GM18861 (cell line): ENCODE results near the gene SHANK1.
"Not testable (repeated sequence)": the region's sequence is repeated elsewhere in the genome, so short reads cannot be mapped to it uniquely, and the experiment has no call there.

ENCODE experiments used
- ATAC-seq: cut with Tn5 transposase; IDR thresholded peaks from one replicate; pipeline ENCODE4 v1.9.1; 2021; ENCODE audit not compliant: unreplicated experiment

The SHANK1 gene

DNA sequence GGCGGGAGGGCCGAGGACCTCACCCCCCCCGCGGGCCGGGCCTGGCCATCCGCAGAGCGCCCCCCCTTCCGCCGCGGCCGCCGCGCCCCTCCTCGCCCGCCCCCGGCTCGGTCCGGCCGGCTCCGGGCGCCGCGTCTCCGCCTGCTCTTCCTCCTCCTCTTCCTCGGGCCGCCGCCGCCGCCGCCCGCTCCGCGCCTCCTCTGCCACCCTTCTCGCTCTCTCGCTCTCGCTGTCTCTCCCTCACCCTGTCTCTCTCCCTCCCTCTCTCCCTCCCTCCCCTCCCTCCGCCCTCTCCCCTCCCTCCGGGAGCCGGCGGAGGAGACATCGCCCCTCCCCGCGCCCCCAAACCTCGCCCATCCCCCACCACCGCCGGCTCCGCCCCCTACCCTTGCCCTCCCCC, at the start of gene SHANK1:
Gene SHANK1 (minus strand): TSS at position 237 of the 400 bp plus-strand sequence. CDS start 2,883 bp downstream, outside the sequence.
- no peak for ATAC-seq

DNA sequence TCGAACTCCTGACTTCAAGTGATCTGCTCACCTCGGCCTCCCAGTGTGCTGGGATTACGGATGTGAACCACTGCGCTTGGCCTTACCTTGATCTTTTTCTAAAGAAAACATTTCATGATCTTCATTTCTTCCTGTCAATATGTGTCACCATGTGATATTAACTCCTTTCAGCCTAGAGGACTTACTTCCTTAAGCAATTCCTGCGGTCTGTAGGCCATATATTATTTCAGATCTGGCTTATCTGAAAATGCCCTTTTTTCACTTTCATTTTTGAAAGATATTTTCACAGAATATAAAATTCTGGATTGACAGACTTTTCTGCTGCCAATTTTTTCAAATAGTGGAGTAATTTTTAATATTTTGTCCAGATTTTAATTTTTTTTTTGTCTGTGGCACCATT, 48.7 kb upstream of the SHANK1 start:
- ATAC-seq = no peak

DNA sequence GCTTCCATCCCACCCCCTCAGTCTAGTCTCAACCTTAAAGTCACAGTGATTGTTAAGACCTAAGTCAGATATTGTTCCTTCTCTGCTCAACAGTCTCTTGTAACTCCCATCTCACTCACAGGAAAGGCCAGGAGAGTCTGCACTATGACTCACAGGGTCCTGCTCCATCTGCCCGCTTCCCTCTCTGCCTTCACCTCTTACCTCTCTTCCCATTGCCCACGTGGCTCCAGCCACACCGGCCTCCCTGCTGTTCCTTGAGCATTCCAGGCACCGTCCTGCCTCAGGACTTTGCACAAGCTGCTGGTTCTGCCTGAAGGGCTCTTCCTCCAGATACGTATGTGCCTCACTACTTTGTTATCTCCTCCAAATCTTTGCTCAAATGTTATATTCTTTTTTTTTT, 47.7 kb upstream of the SHANK1 start:
- ATAC-seq = not testable (repeated sequence)

DNA sequence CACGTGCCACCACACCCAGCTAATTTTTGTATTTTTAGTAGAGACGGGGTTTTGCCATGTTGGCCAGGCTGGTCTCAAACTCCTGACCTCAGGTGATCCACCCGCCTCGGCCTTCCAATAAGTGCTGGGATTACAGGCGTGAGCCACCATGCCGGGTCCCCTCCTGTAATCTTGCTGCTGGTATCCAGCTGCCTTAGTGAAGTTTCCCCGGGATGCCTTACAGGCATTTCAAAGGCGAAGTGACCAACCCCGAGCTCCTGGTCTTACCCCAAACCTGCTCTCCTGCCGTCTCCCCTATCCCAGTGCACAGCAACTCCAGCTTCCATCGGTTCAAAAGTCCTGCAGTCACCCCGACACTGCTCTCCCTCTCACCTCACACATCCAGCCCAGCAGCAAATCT, 47.1 kb upstream of the SHANK1 start:
- not testable (repeated sequence) for ATAC-seq

DNA sequence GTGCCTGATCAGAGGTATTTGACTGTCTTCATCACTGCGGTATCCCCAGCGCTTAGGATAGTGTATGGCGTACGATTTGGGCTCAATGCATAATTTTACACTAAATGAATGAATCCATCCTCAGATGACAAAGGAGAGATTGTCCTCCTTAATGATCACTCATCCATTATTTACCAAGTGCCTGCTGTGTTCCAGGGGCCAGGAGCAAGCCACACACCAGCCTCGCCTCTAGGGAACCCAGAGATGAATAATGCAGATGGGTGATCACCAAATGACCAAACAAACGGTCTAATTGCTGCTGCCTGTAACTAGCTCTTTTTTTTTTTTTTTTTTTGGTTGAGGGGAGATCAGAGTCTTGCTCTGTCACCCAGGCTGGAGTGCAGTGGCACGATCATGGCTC, 44.8 kb upstream of the SHANK1 start:
- ATAC-seq = no peak

DNA sequence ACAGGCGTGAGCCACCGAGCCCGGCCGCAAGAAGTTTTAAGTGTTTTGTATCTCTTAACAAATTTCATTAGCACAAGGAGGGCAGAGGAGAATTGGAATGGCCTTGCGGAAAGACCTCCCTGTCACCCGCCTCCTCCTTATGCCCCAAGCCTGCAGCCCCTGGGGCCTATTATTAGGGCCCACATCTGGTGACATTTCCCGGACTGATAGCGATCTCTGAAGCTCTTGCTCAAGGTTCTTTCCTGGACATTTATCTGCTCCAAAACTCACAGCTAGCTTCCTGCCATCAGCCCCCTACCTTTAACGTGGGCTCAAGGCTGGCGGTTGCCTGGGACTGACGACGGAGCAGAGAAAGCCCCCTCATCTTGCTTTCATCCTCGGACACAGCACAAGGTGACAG, 43.9 kb upstream of the SHANK1 start:
- not testable (repeated sequence) for ATAC-seq

DNA sequence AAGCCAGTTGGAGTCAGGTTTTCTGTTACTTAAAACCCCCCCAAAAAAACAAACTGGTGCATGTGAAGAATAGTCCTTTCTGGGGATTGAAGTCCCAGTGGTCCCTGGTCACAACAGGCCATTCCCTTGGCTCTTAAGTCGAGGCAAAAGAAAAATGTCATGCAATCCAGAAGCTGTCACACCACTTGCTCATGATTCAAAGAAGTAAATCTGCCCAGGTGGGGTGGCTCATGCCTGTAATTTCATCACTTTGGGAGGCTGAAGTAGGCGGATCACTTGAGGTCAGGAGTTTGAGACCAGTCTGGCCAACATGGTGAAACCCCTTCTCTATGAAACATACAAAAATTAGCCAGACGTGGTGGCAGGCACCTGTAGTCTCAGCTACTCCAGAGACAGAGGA, 41.9 kb upstream of the SHANK1 start:
- ATAC-seq = not testable (repeated sequence)

DNA sequence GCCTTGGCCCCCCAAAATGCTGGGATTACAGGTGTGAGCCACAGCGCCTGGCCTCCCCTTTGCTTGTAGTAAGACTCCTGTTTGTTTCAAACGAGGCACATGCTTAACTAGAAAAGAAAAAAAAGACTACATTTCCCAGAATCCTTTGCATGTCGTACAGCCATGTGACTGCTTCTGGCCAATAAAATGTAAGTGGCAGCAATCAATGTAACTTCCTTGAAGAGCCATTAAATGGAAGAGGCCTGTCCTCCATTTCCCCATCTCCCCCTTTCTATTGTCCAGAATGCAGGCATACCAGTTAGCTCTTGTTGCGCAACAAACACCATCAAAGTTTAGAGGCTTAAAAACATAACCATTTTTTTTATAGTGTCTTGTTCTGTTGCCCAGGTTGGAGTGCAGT, 40.3 kb upstream of the SHANK1 start:
- no peak for ATAC-seq

DNA sequence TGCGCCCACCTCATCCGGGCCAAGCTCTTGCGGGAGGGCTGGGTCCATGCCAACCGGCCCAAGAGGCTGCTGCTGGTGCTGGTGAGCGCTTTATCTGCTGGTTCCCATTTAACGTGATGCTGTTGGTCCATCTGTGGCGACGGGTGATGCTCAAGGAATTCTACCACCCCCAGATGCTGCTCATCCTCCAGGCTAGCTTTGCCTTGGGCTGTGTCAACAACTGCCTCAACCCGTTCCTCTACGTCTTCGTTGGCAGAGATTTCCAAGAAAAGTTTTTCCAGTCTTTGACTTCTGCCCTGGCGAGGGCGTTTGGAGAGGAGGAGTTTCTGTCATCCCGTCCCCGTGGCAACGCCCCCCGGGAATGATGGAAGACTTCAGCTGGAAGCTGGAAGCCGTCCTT, 39.5 kb upstream of the SHANK1 start:
- not testable (repeated sequence) for ATAC-seq

DNA sequence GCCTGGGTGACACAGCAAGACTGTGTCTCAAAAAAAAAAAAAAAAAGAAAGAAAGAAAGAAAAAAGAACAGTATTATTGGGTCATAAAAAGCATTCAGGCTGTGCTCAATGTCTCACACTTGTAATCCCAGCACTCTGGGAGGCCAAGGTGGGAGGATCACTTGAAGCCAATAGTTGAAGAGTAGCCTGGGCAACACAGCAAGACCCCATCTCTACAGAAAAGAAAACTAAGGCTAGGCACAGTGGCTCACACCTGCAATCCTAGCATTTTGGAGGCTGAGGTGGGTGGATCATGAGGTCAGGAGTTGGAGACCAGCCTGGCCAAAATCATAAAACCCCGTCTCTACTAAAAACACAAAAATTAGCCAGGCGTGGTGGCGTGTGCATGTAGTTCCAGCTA, 38.0 kb upstream of the SHANK1 start:
- ATAC-seq = not testable (repeated sequence)

DNA sequence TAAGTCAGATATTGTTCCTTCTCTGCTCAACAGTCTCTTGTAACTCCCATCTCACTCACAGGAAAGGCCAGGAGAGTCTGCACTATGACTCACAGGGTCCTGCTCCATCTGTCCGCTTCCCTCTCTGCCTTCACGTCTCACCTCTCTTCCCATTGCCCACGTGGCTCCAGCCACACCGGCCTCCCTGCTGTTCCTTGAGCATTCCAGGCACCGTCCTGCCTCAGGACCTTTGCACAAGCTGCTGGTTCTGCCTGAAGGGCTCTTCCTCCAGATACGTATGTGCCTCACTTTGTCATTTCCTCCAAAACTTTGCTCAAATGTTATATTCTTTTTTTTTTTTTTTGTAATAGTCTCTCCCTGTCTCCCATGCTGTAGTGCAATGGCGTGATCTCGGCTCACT, 36.6 kb upstream of the SHANK1 start:
- not testable (repeated sequence) for ATAC-seq

DNA sequence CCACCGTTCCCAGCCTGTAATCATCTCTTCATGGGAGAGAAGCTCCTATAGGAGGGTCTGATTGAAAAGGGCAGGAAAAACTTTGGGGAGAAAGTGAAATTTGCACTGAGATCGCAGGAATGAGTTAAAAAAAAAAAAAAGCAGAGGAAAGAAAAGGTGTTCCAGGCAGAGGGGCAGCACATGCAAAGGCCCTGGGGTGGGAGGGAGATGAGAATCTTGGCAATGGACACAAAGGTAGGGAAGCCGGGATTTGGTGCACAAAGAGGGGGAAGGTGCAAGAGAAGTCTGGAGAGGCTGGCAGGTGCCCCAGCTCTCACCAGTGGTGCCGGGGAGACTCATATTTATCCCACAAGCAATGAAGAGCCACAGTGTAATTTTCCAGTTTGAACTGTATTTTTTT, 34.3 kb upstream of the SHANK1 start:
- no peak for ATAC-seq

DNA sequence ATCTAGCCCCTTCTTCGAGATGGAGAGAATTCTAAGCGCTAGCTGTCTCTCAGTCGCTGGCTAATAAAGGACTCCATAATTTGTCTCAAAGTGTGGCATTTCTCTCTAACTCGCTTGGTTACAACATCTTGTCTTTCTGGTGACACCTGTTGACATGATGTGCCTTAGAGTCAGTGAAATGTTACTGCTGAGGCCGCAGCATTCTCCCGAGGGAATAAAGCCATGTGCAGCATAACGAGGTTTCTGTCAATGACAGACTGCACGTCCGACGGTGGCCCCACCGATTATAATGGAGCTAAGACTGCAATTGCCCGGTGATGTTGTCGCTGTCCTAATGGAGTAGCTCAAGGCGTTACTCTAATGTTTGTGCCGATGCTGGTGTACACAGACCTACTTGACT, 30.4 kb upstream of the SHANK1 start:
- no peak for ATAC-seq

DNA sequence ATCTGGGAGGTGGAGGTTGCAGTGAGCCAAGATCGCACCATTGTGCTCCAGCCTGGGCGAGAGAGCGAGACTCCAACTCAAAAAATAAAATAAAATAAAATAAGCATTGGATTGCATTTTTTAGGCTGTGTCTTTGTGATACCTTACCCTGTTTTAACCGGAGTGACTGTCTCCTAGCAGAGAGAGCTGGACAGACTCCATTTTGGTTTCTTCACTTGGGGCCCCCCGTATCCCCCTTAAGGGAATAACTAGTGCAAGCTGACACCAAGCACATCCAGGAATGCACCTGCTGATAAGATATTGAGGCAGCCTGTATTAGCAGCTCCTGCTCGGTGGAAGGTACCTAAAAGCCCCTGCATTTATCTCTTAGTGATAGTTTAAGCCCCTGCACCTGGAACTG, 29.9 kb upstream of the SHANK1 start:
- no peak for ATAC-seq

DNA sequence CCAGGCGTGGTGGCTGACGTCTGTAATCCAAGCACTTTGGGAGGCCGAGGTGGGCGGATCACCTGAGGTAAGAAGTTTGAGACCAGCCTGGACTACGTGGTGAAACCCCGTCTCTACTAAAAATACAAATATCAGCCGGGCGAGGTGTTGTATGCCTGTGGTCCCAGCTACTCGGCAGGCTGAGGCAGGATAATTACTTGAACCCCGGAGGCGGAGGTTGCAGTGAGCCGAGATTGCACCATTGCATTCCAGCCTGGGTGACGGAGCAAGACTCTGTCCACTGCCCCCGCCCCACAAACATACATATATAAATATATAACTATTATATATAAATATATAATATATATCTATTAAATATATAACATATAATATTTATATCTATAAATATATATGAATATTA, 27.5 kb upstream of the SHANK1 start:
- ATAC-seq = not testable (repeated sequence)

DNA sequence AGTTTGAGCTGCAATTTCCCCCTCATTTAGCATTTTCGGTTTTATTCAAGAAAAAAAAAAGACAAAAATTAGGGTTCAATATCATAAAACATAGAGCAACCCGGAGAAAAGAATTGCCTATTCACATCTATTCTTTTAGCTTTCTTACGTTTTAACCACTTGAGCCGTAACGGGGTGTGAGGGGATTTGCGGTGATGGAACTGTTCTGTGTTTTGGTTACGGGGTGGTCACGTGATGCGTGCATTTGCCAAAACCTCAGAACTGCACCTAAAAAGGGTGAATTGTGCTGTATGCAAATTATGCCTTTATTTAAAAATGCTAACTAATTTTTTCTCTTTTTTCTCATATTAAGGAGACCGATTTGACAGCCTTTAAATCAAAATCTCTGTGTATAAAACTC, 25.6 kb upstream of the SHANK1 start:
- no peak for ATAC-seq

DNA sequence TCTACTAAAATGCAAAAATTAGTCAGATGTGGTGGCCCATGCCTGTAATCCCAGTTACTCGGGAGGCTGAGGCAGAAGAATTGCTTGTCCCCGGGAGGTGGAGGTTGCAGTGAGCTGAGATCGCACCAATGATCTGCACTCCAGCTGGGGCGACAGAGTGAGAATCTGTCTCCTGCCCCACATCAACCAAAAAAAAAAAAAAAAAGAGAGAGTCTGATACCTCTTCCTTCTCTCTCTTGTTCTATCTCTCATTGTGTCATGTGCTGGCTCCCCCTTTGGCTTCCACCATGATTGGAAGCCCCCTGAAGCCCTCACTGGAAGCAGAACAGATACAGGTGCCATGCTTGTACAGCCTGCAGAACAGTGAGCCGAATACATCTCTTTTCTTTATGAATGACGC, 23.9 kb upstream of the SHANK1 start:
- no peak for ATAC-seq

DNA sequence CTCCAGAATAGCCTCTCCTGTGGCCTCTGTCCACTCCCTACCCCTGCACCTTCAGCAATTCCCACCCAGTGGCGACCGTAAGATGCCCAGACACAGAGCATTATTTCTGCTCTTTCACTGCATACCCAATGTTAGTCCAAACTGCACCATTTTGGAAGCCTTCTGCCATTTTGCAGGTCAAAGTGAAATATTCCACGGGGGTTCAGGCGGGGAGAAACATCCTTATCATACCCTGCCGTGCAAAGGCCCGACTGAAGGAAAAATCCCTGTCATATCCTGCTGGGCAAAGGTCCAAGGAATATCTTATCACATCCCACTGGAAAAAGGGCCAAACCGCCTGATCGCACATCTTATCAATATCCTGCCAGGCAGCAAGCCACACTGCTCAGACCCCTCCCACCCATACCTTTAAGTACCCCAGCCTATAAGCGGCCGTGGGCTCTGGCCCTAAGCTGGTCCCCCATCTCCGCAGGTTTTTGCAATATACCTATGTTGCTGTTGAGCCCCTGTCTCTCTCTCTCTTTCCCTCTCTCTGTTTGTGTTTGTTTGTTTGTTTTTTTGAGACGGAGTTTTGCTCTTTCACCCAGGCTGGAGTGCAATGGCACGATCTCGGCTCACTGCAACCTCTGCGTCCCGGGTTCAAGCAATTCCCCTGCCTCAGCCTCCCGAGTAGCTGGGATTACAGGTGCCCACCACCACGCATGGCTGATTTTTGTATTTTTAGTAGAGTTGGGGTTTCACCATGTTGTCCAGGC, 21.8 kb upstream of the SHANK1 start:
- ATAC-seq = no peak

DNA sequence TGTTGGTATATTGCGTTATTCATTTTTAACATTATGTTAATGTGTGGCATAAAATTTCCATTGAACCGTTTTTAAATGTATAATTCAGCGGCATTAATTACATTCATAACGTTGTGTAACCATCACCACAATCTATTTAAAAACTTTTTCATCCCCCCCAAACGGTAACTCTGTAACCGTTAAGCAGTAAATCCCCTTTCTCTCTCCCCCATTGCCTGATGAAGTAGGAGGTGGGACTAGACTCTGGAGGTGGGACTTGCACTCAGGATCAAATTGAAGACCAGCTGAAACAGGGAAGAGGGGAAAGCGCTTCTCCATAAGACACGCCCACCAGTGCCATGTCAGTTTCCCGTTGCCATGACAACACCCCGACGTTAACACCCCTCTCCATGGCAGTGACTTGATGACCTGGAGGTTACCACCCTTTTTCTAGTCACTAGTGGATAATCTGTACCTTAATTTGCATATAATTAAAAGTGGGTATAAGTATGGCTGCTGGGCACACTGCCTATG, 20.4 kb upstream of the SHANK1 start:
- no peak for ATAC-seq

DNA sequence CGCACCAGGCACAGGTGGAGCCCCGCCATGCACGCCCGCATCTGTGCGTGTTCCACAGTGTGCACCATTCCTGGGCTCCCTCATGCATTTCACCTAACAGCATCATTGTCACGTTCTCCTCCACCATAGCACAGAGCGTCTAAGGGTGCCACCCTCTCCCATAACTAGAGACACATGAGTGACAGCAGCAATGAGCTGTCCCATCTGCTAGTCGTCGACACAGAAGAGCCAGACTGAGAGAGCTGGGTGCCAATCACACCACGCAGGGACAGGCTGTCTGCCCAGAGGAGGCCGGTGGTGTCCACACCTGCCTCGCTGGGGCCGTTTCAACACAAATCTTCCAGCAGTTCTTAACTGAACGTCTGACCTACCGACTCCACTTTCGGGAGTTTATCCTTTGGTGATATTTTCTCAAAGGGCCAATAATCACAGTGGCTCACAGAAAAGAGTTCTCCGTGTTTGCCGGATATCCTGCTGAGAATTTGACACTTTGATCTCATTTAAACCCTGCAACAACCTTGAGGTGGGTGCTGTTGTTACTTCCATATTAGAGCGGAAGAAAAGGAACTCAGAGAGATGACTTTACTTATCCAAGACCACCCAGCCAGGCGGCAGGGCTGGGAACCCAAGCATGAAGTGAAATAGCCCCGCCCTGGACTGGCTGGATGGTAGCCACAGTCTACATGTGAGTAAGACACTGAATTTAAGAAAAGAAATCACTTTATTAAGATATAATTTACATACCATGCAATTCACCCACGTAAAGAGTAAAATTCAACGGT, 19.7 kb upstream of the SHANK1 start:
- ATAC-seq = no peak

DNA sequence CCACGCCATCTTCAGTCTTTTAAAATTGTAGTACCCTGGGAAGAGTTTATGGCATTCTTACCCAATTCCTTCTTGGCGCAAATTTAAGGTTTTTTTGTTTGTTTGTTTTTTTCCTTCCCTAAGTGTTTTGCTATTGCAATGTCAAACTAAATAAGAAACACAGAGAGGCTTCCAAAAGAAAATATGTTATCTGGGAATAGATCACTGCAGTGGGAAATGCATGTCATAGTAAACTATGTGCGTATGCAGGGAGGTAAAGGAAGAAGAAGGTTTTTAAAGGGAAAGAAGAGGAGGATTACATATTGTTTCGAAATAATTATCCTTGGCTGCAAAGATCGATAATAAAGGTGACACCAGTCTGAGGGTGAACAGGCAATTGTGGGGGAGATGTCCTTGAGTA, 16.7 kb upstream of the SHANK1 start:
- ATAC-seq = no peak

DNA sequence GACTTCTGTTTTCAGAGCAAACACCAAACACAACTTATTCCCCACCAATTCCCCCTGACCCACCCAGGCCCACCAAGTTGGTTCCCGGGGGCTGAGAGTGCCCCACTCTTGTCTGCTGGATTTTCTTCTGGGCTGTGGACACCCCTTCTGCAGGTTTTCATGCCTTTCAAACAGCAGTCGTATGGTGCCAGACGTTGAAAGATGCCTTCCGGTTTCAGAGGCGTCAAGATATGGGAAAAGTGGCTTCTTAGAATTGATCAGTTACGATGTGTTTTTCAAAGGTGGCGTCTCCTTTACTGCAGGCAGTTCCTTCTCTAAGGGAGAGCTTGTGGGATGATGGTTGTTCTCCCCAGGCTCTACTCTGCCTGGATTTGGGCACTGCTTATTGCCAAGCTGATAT, 16.3 kb upstream of the SHANK1 start:
- ATAC-seq = no peak
